NCI-H1694 treated with DMSO at 0.1 percent for 48 hours (cell line): ENCODE measurements around the gene CLDN6.
"Not testable (repeated sequence)": the region's sequence is repeated elsewhere in the genome, so short reads cannot be mapped to it uniquely, and the experiment has no call there.

Source experiments
- DNase-seq: peaks from one replicate; lab custom pipeline; 2025; lab: John Stamatoyannopoulos, UW

The CLDN6 gene, protein sequence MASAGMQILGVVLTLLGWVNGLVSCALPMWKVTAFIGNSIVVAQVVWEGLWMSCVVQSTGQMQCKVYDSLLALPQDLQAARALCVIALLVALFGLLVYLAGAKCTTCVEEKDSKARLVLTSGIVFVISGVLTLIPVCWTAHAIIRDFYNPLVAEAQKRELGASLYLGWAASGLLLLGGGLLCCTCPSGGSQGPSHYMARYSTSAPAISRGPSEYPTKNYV

DNA sequence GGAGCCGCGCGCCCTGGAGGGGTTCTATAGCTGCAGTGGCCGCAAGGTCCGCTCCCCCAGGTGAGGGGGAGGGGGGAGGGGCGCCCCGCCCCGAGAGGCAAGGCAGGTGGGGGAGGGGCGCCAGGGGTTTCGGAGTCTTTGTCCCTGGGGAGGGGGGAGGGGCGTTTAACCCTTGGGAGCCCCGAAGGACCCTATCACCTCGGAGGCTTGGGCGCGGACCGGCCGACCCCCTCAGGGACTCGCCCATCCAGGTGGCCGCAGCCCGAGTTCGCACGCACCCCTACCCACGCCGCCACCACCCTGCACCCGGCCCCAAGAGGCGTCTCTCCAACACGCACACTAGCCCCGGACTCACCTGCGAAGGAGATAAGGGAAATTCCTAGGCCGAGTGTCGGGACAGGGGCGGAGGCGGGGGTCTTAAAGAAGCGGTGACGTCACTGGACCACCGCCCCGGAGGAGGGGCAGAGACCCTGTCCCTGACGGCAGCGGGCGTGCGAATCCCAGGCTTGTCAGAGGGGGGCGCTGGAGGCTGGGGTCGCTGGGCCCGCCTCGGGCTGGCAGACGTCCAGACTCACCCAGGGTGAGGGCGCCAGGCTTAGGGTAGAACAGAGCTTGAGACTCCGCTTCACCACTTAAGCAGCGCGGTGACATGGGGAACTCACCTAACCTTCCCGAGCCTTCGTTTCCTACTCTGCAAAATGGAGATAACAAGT is at the start of gene CLDN6:
Gene CLDN6, minus strand, starts transcription at position 390 of the 713 bp plus-strand sequence. CDS start 2,162 bp downstream, outside the sequence.
- peak; percentile 21 for DNase-seq

DNA sequence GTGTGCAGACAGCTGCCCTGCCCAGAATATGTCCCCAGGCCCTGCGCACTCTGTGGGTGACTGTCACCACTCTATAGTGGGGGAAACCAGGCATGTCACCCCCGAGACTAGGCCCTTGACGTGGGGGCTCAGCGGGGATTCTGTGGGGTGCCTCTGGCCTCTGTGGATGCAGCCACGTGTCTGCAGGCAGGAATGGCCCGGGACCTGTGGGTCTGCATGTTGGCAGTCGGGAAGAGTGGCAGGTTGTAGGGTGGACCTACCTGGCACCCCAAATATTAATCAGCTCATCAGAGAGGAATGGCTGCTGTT is 48.4 kb upstream of the CLDN6 start:
- no peak for DNase-seq

DNA sequence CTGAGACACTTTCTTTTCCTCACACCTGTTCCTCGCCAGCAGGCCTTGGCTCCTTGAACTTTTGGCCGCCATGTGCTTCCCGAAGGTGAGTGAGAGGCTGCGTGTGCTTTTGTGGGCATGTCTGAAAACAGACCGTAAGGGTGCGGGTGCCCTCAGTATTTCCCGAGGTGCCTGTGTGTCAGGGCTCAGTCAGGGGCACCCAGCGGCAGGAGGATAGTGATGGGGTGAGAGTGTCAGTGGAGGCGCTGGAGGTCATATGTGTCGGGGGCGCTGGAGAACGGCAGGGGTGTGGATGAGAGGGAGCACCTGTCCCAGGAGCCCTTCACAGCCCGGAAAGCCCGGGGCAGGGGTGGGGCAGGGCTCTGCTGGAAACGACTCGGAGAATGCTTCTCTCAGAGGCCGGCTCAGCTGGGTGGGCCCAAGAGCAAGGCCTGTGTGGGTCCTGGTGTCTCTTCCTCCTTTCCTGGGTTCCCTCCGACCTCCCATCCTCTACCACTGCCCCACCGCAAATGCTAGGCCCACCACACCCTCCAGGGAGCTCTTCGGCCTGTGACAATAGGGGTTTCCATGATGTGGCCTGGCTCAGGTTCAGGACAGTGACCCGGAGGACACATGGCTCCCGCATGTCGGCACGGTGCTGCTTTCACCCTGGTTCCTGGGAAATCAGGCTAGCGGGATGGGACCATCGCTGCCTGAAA is 47.9 kb upstream of the CLDN6 start:
- no peak for DNase-seq

DNA sequence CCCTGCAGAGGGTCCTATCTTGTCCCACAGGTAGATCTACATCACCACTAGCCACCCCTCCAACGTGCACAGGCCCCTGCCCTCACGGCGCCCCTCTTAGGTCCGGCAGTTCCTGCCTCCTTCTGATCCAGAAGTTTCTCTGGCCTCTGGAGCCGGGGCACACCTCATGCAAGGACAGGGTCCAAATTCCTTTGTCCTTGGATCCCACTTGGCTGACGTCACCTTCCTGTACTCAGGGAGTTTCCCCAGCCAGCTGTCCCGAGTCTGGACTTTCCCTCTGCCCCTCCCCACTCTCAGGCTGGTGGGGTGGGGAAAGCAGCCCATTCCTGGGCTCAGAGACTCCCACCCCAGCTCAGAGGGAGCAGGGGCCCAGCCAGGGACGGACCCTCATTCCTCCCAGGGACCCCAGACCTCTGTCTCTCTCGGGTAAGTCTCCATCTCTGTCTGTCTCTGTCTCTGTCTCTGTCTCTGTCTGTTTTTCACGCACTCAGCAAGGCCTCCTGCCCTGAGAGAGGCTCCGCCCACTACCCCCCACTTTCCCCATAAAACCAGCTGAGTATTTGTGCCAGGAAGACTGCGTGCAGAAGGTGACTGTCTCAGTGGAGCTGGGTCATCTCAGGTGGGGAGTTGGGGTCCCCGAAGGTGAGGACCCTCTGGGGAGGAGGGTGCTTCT is 47.2 kb upstream of the CLDN6 start, which contains the start of gene IL32:
Gene IL32, plus strand, starts transcription at position 572 of the 673 bp plus-strand sequence. CDS start 172 bp downstream, outside the sequence.
- no peak for DNase-seq

DNA sequence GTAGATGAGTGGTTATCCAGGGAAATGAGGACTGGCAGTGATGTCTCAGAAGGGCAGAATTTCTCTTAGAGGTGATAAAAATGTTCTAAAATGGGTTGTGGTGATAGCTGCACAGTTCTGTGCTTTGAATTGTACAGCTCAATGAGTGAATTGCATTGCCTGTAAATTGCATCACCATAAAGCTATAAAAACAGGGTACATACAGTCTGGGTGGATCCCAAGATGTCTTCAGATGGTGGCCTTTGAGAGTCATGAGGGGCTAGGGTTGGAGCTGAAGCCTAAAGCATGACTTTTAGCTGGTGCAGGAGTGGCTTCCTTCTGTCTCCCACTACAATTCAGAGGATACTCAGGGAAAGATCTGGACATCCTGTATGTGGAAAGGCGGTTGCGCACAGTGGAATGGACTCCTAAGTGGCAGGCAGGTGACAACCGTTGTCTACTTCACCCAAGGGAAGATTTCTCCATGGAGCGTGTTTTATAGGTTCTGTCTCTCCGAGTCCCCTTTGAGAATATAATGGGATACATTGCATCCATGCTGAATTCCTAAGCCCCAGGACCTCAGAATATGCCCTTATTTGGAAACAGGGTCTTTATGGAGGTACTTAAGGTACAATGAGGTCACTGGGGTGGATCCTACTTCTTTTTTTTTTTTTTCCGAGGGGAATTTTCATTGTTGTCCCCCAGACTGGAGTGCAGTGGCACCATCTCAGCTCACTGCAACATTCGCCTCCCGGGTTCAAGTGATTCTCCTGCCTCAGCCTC is 45.8 kb upstream of the CLDN6 start:
- no peak for DNase-seq

DNA sequence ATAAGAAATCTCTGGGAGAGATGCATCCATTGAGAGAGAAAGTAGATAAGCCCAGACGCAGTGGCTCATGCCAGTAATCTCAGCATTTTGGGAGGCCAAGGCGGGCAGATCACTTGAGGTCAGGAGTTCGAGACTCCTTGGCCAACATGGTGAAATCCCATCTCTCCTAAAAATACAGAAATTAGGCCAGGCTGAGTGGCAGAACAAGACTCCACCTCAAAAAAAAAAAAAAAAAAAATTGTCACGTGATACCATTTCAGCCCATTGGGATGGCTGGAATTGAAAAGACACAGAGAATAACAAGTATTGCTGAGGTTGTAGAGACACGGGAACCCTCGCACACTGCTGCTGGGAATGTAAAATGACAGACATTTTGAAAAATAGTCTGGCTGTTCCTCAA is 44.6 kb upstream of the CLDN6 start:
- DNase-seq: no peak

DNA sequence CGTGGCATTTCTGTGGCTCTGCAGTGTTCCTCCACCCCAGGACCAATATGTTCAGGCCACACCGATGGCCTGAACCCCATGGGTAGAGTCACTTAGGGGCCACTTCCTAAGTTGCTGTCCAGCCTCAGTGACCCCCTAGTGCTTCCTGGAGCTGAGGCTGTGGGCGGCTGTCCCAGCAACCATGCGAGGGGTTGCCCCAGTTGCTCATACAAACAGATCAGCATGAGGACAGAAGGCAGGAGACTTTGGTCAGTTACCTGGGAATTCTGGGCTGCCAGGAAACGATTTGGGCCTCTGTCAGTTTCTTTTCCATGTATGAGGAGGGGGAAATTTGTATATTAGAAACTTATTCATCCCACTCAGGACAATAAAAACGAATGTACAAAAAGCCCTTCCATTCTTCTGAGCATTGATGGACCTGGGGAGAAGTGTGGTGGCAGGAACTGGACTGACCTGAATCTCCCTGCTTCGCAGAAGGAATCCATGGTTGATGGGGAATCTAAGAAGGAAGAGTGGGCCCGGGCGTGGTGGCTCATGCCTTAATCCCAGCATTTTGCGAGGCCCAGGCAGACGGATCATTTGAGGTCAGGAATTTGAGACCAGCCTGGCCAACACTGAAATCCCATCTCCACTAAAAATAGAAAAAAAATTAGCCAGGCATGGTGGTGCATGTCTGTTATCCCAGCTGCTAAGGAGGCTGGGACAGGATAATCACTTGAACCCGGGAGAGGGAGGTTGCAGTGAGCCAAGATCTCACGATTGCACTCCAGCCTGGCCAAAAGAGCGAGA is 42.5 kb upstream of the CLDN6 start:
- DNase-seq: no peak

DNA sequence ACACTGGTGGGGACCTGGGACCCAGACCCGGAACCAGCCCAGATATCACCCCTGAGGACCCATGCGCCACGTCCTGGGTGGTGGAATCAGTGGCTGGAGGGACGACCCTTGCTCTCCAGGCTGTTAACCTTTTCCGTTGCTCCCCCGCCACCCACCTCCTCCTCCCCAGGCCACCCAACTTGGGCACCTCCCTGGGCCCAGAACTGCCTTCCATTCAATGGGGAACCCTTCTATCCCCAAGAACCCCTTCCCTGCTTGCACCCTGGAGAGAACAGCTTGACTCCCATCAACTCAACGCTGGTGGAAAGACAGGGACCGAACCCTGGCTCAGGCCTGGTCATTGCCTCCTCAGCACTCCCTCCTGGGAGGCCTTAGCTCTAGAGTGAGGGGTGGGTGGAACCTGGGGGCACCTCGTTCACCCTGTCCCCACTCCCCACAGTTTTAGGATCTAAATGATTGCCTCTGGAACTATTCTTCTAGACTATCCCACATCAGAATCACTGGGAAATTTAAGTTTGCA is 41.8 kb upstream of the CLDN6 start:
- no peak for DNase-seq

DNA sequence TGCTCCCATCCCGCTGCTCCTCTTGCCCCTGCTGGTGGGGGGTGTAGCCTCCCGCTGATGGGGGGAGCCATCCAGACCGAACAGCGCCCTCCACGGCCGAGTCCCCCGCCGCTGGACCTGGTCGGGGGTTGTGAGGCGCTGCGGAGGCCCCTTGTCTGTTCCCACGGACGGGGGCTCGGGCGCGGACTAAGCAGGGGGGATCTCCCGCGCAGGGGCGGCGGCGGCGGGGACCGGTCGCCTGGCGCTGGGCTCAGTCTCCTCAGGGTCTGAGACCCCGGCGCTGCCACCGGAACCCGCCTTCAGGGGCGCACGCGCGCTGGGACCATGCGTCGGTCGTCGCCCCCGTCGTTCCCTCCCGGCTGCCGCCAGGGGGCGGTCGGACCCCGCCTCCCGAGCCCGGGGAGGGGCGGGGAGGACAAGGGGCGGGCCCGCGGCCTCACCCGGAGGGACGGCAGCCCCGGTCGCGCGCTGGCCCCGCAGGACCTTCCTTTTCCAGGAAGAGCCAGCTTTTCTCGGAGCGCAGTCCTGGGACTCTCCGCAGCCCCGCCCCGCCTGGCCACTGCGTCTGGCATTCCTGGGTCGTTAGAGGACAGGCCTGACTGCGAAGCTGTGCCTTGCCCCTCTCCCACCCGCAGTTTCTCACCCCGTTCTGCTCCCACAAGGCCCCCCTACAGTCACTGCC is 41.2 kb upstream of the CLDN6 start:
- peak; percentile 30 for DNase-seq

DNA sequence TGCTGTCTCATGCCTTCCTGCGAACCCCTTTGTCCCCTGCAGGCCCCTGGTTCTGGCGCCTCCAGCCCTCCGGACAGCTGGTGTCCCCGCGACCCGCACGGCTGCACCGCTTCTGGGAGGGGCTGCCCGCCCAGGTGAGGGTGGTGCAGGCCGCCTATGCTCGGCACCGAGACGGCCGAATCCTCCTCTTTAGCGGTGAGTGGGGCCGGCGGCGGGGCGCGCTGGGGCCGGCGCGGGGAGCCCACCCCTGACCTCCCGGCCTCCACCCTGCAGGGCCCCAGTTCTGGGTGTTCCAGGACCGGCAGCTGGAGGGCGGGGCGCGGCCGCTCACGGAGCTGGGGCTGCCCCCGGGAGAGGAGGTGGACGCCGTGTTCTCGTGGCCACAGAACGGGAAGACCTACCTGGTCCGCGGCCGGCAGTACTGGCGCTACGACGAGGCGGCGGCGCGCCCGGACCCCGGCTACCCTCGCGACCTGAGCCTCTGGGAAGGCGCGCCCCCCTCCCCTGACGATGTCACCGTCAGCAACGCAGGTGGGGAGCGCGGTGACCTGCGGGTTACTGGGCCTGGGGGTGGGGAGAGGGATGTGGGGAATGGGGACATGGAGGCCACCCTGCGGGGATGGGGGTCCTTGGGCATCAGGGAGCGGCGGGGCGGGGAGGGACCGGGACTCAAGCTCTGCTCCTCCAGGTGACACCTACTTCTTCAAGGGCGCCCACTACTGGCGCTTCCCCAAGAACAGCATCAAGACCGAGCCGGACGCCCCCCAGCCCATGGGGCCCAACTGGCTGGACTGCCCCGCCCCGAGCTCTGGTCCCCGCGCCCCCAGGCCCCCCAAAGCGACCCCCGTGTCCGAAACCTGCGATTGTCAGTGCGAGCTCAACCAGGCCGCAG is 40.4 kb upstream of the CLDN6 start:
- no peak for DNase-seq

DNA sequence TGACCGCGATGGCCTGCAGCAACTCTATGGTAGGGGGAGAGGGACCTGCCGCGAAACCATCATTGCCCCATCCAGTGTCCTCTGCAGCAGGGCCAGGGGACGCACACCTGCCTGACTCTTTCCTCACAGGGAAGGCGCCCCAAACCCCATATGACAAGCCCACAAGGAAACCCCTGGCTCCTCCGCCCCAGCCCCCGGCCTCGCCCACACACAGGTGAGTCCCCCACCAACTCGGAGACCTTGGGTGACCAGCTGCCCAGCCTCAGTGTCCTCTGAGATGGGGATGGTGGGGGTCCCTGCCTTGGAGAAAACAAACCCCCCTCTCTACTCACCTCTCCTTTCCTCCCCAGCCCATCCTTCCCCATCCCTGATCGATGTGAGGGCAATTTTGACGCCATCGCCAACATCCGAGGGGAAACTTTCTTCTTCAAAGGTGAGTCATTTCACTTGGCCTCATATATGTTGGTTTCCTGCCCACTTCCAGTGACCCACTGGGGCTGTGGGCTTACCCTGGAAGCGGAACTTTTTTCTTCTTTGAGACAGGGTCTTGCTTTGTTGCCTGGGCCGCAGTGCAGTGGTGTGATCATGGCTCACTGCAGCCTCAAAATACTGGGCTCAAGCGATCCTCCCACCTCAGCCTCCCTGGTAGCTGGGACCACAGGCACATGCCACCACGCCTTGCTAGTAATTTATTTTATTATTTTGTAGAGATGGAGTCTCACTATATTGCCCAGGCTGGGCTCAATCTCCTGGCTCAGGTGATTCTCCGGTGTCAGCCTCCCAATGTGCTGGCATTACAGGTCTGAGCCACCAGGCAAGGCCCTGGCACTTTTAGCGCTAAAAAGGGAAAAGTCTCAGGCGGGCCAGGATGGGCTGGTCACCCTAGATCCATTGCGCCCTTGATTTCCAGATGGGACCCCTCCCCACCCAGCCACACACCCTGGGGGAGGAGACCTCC is 39.5 kb upstream of the CLDN6 start:
- no peak for DNase-seq

DNA sequence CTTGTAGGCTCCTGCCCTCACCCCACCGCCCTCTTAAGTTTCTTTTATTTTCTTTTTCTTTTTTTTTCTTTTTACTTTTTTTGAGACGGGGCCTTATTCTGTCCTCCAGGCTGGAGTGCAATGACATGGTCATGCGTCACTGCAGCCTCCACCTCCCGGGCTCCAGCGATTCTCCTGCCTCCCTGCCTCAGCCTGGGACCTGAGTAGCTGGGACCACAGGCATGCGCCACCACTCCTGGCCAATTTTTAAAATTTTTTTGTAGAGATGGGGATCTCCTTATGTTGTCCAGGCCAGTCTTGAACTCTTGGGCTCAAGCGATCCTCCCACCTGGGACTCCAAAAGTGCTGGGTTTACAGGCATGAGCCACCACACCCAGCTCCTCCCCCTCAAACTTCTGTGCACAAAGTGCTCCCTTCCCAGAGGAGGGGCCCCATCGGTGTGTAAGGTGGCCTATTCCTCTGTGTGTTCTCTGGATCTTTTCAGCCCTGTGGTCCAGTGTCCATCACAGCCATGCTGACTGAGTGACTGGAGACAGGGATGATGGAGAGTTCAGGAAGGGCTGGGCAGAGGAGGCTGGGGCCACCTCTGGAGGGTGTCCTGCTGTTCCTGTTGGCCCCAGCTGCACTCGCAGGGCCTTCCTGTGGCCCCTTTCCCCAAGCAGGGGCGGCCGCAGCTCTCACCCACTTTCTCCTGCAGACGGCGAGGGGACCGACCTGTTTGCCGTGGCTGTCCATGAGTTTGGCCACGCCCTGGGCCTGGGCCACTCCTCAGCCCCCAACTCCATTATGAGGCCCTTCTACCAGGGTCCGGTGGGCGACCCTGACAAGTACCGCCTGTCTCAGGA is 38.6 kb upstream of the CLDN6 start:
- no peak for DNase-seq

DNA sequence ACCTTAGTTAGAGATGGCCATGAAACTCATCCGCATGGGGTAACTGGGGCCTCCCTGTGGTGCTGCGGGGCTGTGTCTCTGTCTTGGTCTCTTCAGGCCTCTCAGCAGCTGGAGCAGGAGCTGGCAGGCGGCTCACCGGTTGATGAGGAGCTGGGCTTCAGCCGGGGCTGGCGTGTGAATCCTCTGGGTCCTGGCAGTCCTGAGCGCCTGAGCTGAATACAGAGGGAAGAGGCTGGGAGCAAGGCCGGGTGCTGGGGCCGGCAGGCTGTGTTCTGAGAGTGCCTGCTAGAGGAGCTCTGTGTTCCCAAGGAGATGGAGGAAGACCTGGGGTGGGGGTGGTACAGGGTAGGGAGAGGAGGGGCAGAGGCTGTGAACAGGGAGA is 37.7 kb upstream of the CLDN6 start:
- not testable (repeated sequence) for DNase-seq

DNA sequence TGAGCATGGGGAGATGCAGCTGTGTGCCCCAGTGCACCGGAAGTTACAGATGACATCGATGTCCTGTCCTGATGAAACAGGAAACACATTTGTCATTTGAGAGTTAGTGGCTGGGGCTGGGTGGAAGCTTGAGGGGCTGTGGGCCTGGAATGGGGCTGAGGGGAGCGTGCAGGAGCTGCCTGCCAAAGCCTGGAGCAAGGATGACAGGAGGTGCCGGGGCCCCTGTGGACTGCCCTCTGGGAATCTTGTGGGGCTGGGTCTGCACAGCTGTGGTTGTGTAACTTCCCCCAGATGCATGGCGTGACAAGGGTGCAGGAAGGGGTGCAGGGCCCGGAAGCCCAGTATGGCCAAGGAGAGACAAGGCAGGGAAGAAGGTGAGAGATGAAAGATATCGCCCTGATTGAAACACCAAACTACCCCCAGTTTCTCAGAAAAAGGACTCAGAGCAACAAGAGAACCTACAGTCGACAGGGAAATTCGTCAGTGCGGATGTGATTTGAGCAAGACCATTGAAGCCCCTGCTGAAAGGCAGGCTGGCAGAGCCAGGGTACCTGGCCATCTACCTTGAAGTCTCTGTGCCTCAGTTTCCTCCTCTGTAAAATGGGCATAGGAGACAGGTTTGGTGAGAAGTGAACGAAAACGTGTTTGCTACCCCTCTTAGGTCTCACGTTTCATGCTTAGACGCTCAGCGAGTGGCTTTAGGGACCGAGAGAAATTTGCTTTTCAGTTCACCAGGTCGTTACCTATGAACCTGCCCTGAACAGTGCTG is 37.2 kb upstream of the CLDN6 start:
- no peak for DNase-seq

DNA sequence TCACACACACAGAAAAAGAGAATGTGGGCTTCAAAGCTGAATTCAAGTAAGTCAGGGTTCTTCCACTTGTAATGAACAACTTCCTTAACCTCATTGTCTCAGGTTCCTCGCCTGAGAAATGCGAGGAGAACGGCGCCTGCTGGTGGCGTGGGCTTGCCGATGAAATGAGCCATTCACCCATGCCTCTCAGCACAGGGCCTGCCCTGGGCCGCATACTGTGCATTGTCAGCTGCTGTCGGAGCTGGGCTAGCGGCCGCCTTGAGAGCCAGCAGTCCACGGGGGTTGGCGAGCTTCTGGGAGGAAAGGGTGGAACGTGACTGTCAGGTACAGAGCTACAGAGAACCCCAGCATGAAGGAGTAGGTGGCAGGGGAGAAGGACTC is 35.3 kb upstream of the CLDN6 start:
- DNase-seq: not testable (repeated sequence)

DNA sequence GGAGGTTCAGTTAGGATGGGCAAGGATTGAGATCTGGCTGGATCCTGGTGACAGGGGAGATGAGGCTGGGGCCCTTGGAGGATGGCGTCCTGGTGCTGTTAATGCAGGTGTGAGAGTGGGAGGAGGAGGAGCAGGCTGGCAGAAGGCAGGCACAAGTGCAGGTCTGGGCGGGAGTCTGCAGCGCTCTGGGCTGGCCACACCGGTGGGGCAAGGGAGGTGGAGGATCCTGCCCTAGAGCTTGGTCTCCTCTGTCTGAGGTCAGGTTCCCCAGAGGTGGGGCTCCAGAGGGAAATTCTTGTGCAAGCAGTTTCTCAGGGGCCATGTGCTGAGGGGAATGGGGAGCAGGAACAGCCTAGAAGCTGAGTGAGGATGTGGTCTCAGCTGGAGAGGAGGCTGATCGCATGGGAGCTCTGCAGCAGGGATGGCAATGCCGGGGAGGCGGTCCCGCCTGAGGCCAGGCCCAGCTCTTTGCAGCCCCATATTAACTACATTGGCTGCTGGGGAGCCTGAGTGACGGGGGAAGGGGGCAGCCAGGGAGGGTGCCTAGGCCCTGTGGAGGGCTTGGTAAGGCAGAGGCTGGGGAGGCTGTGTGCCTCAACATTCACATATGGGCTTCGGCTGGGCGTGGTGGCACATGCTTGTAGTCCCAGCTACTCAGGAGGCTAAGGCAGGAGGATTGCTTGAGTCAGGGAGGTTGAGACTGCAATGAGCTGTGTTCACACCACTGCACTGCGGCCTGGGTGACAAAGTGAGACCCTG is 34.8 kb upstream of the CLDN6 start:
- DNase-seq: not testable (repeated sequence)
